GM18499 (cell line): ENCODE measurements around the gene GNPTAB.

Experiments
- ATAC-seq: cut with Tn5 transposase; IDR thresholded peaks from one replicate; pipeline ENCODE4 v1.9.1; 2021; ENCODE audit warnings: moderate number of reproducible peaks; ENCODE audit not compliant: insufficient read depth, unreplicated experiment

The GNPTAB gene

DNA sequence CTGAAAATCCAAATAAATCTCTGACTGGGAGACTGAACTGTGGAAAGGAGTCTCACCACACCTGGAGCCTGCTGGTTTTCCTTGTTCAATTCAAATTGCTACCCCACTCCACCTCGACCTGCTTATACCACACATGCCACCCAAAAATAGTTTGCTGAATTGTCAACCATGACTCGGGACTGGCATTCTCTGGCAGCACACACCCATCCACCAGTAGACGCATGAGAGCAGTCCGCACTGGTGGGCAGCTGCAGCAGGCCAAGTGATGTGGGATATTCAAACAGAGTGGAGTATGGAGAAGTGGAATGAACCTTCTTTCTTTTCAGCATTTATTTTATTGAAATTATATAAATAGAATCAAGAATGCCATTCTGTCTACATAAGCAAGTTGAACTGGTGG lies 52.8 kb downstream of the GNPTAB start:
- no peak for ATAC-seq

DNA sequence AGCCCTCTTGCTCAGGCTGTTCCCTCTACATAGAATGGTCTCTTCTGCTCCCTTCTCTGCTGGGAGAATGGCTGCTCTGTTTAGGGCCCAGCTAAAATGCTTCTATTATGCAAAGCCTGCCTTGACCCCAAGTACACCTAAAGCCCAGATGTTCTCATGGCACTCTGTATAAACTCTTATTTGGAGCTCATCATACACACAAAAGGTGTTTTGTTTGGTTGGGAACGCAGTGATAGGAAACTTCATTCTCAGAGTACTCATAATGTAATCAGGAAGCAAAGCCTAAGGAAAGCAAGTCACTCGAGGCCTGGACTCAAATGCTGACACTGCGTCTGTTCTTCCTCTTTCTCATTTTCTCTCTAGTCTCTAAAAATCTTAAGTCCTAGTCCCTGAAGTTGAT lies 53.3 kb downstream of the GNPTAB start:
- no peak for ATAC-seq

DNA sequence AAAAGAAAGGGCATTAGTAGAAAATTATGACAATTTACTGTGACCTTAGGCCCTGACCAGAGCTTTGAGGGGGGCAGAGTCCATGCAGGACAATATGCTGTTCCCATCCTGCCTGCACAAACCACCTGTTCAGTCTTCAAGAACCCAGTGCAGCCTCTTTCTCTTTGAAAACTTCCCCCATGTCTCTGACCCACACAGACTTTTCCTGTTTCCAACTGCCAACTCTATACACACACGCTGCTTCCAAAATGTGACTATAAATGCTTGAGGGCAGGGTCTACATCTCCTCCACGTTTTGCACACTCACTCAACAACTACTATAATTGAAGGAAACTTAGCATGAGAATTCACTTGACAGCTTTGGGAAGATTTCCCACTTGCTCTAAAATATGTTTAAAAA lies 54.9 kb downstream of the GNPTAB start:
- no peak for ATAC-seq

DNA sequence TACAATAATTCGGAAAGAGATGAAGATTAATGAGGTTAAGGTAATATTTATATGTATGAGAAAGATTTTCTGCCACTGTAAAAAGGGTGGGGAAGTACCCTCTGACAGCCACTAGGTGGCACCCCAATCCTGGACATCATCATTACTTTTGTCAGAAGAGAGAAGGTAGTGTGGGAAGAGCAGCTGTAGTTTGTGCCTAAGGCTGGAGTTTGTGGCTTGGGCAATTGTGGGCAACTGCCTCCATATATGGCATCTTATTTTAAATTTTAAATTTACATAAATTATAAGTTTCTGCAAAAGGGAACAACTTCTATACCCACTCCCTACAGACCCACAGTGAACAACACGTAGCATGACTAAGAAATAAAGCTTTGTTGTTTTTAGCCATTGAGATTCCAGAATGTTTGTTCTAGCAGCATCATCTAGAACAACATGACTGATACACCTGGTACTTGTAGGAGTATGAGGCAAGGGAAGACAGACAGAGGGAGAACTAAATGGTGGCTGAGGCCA lies 57.1 kb downstream of the GNPTAB start:
- no peak for ATAC-seq

DNA sequence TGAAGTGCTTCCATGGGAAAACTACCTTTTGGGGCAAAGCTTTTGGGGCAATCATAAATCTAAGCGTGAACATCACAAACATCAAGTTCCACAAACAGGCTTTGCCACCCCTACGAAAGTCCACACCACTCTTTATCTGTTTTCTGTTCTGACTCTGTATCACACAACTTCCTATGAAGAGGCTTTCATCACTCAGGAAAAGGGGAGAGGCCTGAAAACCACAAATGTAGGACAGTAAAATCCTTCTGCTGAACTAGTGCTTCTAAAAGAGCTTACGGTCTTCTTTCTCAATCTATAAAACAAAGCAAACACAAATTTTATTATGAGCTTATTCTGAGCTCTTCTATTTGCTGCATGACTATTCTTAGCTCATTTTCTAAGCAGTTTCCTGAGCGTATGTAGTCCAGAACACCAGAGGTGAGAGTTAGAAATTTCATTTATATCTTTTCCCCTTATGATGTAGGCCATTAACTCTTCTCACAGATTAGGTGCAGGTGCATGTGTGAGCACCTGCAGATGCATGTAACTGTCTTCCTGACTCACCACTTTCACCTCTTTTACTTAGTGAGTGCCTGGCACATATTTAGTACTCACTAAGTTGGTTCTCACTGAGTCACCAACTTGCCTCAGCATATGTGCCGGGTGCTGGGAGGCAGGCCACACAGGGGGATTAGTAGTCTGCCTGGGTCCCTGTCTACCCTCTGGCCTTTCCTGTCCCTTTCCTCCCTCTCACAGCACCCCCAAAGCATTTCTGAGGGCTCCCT lies 58.6 kb downstream of the GNPTAB start:
- no peak for ATAC-seq

DNA sequence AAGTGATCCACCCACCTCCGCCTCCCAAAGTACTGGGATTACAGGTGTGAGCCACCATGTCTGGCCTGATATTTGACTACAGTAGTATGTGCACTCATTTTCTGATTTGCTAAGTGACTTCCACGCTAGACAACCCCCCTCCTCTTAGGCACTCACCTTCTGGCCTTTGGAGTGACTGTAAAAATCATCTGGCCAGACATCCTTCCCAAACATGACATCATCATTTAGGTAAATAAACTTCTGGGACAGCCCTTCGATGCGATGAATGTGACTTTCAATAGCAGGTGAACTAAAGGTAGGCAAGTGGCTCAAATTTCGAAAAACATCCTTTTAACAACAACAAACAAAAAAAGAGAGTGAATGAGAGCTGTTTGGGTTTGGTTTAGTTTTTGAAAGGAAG lies 60.9 kb downstream of the GNPTAB start:
- no peak for ATAC-seq

DNA sequence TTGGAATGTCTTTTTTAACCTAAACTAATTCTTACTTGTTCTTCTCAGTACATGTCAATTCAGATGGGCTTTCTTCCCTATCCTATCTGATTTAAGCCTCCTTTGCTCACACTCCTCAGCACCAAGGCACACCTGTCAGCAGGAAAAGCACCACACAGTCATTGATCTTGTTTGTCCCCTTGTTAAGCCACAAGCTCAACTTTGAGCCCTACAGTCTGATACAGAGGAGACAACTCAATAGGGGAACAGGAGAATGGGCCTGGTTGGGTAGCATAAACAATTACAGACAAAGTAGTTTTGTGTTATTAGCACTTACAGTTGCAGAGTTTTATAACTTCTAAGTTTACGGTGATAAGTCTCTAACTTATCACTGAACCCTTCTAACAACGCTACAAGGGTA lies 62.0 kb downstream of the GNPTAB start:
- ATAC-seq: no peak

DNA sequence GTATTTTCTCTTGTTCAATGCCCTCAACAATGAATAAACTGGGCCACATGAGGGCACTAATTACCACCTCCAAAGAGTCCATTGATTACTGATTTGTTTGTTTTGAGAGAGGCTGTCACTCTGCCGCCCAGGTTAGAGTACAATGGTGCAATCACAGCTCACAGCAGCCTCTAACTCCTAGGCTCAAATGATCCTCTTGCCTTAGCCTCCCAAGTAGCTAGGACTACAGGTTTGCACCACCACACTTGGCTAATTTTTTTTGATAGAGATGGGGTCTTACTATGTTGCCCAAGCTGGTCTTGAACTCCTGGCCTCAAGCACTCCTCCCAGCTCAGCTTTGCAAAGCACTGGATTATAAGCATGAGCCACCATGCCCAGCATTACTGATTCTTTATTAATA lies 63.2 kb downstream of the GNPTAB start:
- no peak for ATAC-seq

DNA sequence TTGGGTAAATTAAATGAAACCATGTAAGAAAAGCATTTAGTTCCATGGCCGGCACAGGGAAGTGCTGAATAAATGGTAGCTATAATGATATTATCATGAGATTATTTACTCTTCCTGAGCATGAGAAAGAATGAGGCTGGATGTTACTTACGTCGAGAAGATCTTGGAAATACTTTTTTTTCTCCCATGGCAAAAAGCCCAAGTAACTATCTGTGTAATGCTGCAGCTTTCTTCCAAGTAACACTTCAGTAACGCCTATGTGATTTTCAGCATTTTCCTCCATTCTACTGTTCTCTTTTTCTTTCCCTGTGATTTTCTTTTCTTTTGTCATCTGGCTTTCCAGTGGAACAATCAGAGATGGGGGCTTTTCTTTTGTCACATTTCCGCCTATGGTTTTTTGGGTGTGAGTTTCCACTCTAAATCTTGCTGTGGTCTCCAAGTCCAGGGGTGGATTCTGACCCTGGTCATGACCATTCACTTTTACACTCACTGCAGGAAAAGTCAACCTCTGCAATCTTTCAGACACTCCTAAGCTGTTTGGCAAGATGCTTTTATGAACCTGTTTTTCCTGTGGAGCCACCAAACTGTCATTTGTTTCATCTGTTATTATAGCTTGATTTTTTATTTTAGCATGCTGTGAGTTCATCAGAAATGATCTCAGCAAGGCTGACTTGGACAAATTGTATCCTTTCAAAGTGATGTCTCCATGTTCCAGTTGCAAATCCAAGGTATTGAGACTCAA lies 66.5 kb downstream of the GNPTAB start:
- ATAC-seq: no peak

DNA sequence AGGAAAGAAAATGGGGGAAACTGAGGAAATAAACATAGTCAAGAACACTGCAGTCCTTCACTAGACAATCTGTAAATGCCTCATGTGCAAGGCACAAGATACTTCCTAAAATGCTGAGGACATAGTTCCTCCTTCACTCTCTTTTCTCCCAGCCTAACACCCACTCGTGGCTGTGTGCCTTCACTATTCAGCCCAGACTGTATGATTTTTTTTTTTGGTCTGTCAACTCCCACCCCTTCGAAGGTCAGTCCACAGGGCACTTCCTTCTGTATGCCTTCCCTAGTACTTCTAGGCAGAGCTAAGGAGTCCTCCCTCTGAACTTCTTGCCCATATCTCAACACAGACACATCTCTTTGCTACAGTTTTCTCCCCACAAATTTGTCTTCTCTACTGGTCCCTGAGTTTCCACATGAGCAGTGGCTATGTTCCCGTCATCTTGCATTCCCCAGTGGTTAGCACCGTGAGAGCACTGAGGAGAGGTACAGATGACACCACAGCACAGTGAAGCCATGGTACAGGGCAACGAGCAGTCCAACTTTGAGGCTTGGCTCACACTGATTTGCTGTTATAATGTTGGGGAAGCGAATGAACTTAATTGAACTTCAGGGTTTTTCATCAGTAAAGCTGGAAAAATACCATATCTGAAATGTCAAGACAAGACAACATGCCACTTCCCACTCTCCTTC lies 67.4 kb downstream of the GNPTAB start:
- no peak for ATAC-seq

DNA sequence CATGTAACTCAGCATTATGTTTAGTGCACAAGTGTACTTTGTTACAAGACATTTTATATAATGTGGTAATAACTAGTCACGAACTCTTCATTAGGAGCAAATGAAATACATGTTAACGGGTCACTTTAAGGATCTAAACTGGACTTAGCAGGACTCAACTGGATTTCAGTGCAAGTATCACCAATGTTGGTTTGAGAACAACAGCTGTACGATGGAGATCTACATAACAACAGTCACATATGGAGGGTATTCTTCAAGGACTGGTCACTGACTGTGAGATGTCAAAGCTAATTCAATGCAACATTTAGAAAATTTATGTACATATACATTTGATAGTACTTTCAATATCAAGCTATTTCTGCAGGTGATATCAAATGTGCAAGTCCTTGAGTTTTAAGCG lies 69.0 kb downstream of the GNPTAB start:
- ATAC-seq: no peak

DNA sequence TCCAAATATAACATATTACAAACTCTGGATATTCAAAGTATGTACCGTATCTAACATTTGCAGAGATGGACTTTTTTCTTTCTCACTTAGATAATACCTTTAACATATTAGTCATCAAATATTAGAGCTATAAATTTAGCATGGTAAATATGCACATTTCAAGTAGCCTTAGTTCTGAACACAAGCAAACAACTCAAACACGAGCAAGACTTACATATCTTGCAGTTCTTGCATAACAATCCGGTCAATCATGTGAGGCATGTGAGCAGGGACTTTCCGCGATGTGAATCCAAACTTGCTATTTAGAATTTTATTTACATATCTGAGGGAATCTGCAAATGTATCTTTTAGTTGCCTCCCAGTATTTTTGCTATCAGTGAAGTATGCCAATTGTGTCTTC lies 69.4 kb downstream of the GNPTAB start:
- no peak for ATAC-seq

DNA sequence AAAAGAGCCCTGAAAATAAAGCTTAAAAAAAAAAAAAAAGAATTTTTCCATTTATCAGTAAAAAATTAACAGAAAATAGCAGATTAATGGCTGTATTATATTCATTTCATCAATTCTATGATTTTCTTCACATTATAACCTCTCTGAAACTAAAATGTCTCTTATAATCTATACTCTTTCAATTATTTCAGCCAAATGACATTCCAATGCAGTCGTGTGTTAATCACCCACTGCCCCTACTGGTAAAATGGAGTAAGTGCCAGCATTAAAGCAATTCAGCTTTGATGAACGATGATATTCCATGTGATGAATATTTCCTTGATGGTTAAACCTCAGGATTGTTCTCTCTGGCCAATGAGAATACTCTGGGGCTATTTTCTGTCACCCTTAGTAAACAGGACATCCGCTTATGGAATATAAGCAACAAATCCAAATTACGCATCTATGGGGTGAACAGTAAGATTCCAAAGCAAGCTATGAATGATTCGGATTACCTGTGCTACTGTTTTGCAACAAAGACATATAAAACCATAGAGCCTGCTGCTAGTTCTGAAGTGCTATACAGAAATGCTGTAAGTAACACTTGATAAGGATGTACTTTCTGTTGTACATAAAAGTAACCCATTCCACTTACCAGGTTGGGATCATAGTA lies 71.2 kb downstream of the GNPTAB start:
- no peak for ATAC-seq

DNA sequence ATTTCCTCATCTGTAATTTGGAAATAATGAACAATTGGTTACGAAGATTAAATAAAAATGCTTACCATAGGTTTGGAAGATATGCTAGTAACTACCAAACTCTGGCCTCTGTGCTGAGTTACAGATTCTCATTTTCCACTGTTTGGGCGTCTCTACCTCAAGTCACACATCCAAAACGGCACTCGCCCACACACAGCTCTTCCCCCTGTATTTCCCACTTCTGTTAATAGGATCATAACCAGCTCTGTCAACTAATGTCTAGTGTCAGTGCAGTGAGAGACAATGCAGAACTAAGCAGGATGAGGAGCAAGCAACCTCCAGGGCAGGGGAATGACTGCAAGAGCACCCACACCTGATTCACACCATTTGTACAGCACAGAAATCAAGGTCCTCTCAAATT lies 80.6 kb downstream of the GNPTAB start:
- ATAC-seq: no peak

DNA sequence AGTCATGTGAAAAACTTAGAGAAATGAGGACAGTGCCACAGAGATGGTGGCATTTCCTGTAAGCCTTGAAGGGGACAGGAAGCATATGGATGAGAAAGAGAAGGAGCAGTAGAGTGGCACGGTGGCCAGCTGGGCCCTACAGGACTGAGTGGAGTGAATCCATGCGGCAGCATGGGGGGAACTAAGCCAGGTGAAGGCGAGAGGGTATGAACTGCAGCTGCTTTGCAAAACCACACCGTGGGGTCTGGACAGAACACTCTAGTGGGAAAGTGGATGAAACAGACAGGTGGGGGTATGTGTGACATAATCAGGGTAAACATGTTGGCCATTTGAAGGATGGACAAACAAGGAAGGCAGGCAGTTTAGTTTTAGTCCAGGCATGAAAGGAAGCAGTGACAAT lies 81.1 kb downstream of the GNPTAB start:
- ATAC-seq: no peak

DNA sequence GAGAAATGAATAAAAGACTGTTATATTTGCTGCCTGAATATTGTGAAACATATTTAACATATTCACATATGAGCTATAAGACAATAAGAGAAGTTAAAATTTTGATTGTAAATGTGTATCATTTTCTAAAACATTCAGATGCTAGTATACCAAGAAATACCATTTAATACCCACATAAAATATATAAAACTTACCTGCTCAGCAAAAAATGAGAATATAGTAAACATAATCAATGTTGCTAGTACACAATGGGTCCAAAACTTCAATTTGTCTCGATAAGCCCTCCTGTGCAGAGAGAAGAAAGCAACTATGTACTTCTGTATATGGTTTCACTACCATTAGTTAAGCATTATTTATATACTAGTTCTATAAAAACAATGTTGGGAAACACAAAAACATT lies 81.9 kb downstream of the GNPTAB start:
- ATAC-seq: no peak

DNA sequence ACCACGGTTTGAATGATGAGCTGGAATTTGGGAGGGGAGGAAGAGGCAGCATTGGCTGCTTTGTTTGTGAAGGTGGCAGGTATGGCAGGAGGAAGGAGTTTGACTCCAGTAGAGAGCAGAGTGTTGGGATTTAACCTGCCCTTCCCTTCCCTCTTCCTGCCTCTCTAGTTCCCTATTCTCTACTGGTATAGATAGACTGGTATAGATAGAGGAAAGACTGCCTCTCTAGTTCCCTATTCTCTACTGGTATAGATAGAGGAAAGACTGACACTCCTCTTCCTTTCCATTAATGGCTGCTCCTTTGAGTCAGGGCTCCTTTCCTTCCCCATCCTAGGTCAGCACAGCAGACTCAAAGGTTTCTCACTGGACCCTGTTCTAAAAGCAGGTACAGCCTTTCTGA lies 83.1 kb downstream of the GNPTAB start:
- no peak for ATAC-seq

DNA sequence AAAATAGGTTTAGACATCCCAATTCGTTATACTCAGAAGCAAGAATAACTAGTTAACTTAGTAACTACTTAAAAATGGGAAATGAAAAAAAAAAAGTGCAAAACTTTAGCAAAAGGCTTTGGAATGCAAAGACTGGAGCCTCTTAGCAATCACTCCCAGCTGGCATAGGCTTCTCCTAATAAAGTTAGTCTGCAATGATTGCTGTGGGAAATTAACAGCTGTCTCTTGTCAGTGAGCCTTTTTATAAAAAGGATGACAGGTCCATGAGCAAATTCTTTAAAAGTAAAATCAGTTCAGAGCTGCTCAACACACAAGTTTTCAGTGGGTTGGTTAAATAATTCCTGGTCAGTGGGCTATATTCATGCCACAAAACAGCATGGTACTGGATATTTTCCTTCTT lies 84.1 kb downstream of the GNPTAB start:
- no peak for ATAC-seq

DNA sequence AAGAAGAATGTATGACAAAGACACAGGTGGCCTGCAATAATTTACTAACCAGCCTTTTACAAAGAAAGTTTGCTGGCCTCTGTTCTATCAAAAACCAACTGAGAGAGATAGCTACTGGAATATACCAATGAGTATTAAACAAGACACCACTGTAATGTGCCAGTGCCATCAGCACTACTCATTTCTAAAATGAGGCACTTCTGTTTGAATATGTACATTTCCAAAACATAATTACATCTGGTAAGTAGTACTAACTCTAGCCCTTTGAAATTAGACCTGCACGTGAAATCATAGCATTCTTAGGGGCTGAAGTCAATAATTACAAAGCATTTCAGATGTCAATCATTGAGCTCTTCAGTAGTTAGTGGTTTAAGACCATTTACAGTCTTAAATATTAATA lies 84.6 kb downstream of the GNPTAB start:
- no peak for ATAC-seq

DNA sequence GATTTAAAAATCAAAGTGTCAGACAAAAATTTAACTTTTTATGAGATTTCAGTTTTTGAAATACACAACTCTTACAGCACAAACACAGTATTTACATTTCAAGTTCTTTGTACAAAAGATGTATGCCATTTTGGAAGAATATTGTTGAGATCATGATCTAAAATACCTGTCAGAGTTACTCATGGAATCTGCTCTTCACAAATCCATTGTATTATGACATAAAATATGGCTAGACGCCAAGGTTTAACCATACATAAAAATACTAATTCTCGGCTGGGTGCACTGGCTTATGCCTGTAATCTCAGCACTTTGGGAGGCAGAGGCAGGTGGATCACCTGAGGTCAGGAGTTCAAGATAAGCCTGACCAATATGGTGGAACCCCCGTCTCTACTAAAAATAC lies 85.3 kb downstream of the GNPTAB start:
- no peak for ATAC-seq
